ENCODE results near the gene SSC4D.
"Not testable (repeated sequence)": the region's sequence is repeated elsewhere in the genome, so short reads cannot be mapped to it uniquely, and the experiment has no call there.

SSC4D gene

DNA sequence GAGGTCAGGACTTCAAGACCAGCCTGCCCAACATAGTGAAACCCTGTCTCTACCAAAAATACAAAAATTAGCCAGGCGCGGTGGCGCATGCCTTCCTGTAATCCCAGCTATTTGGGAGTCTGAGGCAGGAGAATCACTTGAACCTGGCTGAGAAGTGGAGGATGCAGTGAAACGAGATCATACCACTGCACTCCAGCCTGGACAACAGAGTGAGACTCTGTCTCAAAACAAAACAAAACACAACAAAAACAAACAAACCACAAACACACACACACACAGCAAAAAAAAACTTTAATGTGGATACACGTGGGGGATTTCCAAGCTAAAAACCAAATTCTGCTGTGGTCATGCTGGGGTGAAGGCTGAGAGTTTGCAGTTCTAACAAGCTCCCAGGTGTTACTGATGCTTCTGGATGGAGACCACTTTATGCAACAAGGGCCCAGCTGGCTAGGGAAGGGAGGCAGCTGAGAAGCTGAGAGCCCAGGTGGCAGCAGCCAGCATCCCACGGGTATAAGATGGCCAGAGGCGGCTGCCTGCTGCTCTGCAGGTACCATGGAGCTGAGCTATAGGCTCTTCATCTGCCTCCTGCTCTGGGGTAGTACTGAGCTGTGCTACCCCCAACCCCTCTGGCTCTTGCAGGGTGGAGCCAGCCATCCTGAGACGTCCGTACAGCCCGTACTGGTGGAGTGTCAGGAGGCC lies 15.1 kb upstream of the SSC4D start, which contains the start of gene ZP3:
Gene ZP3 (plus strand): TSS at position 538 of the 699 bp plus-strand sequence. CDS start 15 bp downstream, at position 553.
- Histone ChIP-seq H3K79me2 (ENCODE audit: control insufficient read depth, low read length) (no peaks in the 10 kb centered on the region), H3K9me2 (replicated peaks; ENCODE audit: control insufficient read depth, low read length) (no peaks in the 10 kb centered on the region), H4K20me1 (ENCODE audit: control insufficient read depth, insufficient read depth, low read depth, low read length) (no peaks in the 10 kb centered on the region), H3K27me3 (ENCODE audit: control insufficient read depth, low read length) (peaks cover 28% of the 10 kb centered on the region), H3K27ac (ENCODE audit: low read depth, low read length) (no peak within 1 kb of the TSS), H3K9me3 (ENCODE audit: control insufficient read depth, insufficient read depth, low read length) (no peaks in the 10 kb centered on the region), H3F3A (ENCODE audit: control insufficient read depth, insufficient read depth) (no peaks in the 10 kb centered on the region), H3K36me3 (ENCODE audit: control insufficient read depth, low read length) (no peaks in the 10 kb centered on the region), H3K4me1 (ENCODE audit: control insufficient read depth, low read length) (no peaks in the 10 kb centered on the region), H3K4me2 (ENCODE audit: low read length) (no peak within 1 kb of the TSS), H3K4me3 (ENCODE audit: low read length) (no peak within 1 kb of the TSS)
- TF ChIP-seq EZH2phosphoT487 (IDR thresholded peaks at IDR 0.05; ENCODE audit: borderline replicate concordance, low read length): no peak
- TF ChIP-seq, protein P1, sequence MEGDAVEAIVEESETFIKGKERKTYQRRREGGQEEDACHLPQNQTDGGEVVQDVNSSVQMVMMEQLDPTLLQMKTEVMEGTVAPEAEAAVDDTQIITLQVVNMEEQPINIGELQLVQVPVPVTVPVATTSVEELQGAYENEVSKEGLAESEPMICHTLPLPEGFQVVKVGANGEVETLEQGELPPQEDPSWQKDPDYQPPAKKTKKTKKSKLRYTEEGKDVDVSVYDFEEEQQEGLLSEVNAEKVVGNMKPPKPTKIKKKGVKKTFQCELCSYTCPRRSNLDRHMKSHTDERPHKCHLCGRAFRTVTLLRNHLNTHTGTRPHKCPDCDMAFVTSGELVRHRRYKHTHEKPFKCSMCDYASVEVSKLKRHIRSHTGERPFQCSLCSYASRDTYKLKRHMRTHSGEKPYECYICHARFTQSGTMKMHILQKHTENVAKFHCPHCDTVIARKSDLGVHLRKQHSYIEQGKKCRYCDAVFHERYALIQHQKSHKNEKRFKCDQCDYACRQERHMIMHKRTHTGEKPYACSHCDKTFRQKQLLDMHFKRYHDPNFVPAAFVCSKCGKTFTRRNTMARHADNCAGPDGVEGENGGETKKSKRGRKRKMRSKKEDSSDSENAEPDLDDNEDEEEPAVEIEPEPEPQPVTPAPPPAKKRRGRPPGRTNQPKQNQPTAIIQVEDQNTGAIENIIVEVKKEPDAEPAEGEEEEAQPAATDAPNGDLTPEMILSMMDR (IDR thresholded peaks at IDR 0.05; ENCODE audit: low read depth, low read length, poor library complexity, severe bottlenecking): no peak

- H4K20me1 ChIP-seq (ENCODE audit: control insufficient read depth, insufficient read depth, low read depth, low read length): no peaks in the 10 kb centered on the region
- no peaks in the 10 kb centered on the region for H3K4me1 ChIP-seq (ENCODE audit: control insufficient read depth, low read length)
- no peak overlapping the region for H3K4me2 ChIP-seq (ENCODE audit: low read length)
- peaks cover 32% of the 10 kb centered on the region for H3K27me3 ChIP-seq (ENCODE audit: control insufficient read depth, low read length)
- H3K9me3 ChIP-seq (ENCODE audit: control insufficient read depth, insufficient read depth, low read length): no peaks in the 10 kb centered on the region
- H3K4me3 ChIP-seq (ENCODE audit: low read length): no peak overlapping the region
- no peak for TF ChIP-seq EZH2phosphoT487 (IDR thresholded peaks at IDR 0.05; ENCODE audit: borderline replicate concordance, low read length)
- TF ChIP-seq, protein P1 (IDR thresholded peaks at IDR 0.05; ENCODE audit: low read depth, low read length, poor library complexity, severe bottlenecking): no peak
- H3K79me2 ChIP-seq (ENCODE audit: control insufficient read depth, low read length): no peaks in the 10 kb centered on the region
- 0 out of 2 replicates have a peak, but pooled peaks cover 3% of the 10 kb centered on the region for H3F3A ChIP-seq (ENCODE audit: control insufficient read depth, insufficient read depth)
- H3K27ac ChIP-seq (ENCODE audit: low read depth, low read length): no peak overlapping the region
- H3K9me2 ChIP-seq (replicated peaks; ENCODE audit: control insufficient read depth, low read length): no peaks in the 10 kb centered on the region
- H3K36me3 ChIP-seq (ENCODE audit: control insufficient read depth, low read length): no peaks in the 10 kb centered on the region
These were observed 14.3 kb upstream of the SSC4D start for GRCh38 chr7:76423666-76424412.

DNA sequence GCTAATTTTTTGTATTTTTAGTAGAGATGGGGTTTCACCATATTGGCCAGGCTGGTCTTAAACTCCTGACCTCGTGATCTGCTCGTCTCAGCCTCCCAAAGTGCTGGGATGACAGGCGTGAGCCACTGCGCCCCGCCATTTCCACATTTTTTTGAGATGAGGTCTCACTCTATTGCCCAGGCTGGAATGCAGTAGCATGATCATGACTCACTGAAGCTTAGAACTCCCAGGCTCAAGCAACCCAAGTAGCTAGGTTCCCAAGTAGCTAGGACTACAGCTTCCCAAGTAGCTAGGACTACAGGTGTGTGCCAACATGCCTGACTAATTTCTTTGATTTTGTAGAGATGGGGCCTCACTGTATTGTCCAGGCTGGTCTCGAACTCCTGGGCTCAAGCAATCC lies 11.6 kb upstream of the SSC4D start:
- H4K20me1 ChIP-seq (ENCODE audit: control insufficient read depth, insufficient read depth, low read depth, low read length); H3K79me2 ChIP-seq (ENCODE audit: control insufficient read depth, low read length); H3K36me3 ChIP-seq (ENCODE audit: control insufficient read depth, low read length); H3K9me3 ChIP-seq (ENCODE audit: control insufficient read depth, insufficient read depth, low read length); H3K4me1 ChIP-seq (ENCODE audit: control insufficient read depth, low read length); H3F3A ChIP-seq (ENCODE audit: control insufficient read depth, insufficient read depth); H3K9me2 ChIP-seq (replicated peaks; ENCODE audit: control insufficient read depth, low read length); H3K4me2 ChIP-seq (ENCODE audit: low read length); H3K27ac ChIP-seq (ENCODE audit: low read depth, low read length); H3K4me3 ChIP-seq (ENCODE audit: low read length): not testable (repeated sequence)
- peaks cover 32% of the 10 kb centered on the region for H3K27me3 ChIP-seq (ENCODE audit: control insufficient read depth, low read length)

DNA sequence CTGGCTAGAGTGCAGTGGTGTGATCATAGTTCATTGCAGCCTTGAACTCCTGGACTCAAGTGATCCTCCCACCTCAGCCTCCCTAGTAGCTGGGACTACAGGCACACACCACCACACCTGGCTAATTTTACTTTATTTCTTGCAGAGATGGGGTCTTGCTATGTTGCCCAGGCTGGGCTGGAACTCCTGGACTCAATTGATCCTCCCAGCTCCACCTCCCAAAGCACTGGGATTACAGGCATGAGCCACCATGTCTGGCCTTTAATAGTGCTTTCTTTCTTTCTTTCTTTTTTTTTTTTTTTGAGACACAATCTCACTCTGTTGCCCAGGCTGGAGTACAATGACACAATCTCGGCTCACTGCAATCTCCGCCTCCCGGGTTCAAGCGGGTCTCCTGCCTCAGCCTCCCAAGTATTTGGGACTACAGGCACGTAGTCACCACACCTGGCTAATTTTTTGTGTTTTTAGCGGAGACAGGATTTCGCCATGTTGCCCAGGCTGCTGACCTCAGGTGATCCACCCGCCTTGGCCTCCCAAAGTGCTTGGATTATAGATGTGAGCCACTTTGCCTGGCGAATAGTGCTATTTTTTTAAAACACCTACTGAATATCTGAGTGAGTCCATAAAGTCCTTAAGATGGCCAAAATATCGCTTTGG lies 8.3 kb upstream of the SSC4D start:
- not testable (repeated sequence) for H4K20me1 ChIP-seq (ENCODE audit: control insufficient read depth, insufficient read depth, low read depth, low read length); H3K4me3 ChIP-seq (ENCODE audit: low read length); H3F3A ChIP-seq (ENCODE audit: control insufficient read depth, insufficient read depth); H3K36me3 ChIP-seq (ENCODE audit: control insufficient read depth, low read length); H3K27ac ChIP-seq (ENCODE audit: low read depth, low read length); H3K4me2 ChIP-seq (ENCODE audit: low read length); H3K79me2 ChIP-seq (ENCODE audit: control insufficient read depth, low read length); H3K4me1 ChIP-seq (ENCODE audit: control insufficient read depth, low read length); H3K9me2 ChIP-seq (replicated peaks; ENCODE audit: control insufficient read depth, low read length); H3K9me3 ChIP-seq (ENCODE audit: control insufficient read depth, insufficient read depth, low read length)
- H3K27me3 ChIP-seq (ENCODE audit: control insufficient read depth, low read length): peaks cover 11% of the 10 kb centered on the region

All from DOHH2 (cell line).